Loucy (cell line): ENCODE measurements around the gene IP6K3.

Source experiments
- H2AFZ ChIP-seq: fragments of 200-600 bp; sonication (generic); 2 replicates; pipeline ENCODE4 v1.6.0; 2016; ENCODE audit warnings: antibody characterized with exemption, mild to moderate bottlenecking, low read length, moderate library complexity
- H3F3A ChIP-seq: fragments of 200-600 bp; 2 replicates; pipeline ENCODE4 v1.6.0; 2016; ENCODE audit warnings: antibody characterized with exemption, low read depth, mild to moderate bottlenecking
- H3K27me3 ChIP-seq: fragments of 200-600 bp; sonication (generic); 2 replicates; pipeline ENCODE4 v1.6.1; 2014; ENCODE audit warnings: low read length, mild to moderate bottlenecking; ENCODE audit not compliant: insufficient read depth, poor library complexity, severe bottlenecking
- H3K36me3 ChIP-seq: fragments of 200-600 bp; sonication (generic); 2 replicates; pipeline ENCODE4 v1.6.1; 2016; ENCODE audit warnings: low read length; ENCODE audit not compliant: insufficient read depth
- H3K4me1 ChIP-seq: fragments of 200-600 bp; sonication (generic); 2 replicates; pipeline ENCODE4 v1.5.1; 2014; ENCODE audit warnings: low read length, mild to moderate bottlenecking; ENCODE audit not compliant: insufficient read depth, poor library complexity, severe bottlenecking
- H3K4me2 ChIP-seq: fragments of 200-600 bp; sonication (generic); 2 replicates; pipeline ENCODE4 v1.6.0; 2014; ENCODE audit warnings: antibody characterized with exemption, low read length, low read depth, mild to moderate bottlenecking; ENCODE audit not compliant: poor library complexity, severe bottlenecking
- H3K4me3 ChIP-seq: fragments of 200-600 bp; sonication (generic); 2 replicates; pipeline ENCODE4 v1.5.1; 2014; ENCODE audit warnings: low read length, mild to moderate bottlenecking, mixed read lengths; ENCODE audit not compliant: poor library complexity, severe bottlenecking
- H3K79me2 ChIP-seq: fragments of 200-600 bp; sonication (generic); 2 replicates; pipeline ENCODE4 v1.6.1; 2014; ENCODE audit warnings: low read length; ENCODE audit not compliant: insufficient read depth
- H3K9ac ChIP-seq: fragments of 200-600 bp; sonication (generic); 2 replicates; pipeline ENCODE4 v1.6.0; 2014; ENCODE audit warnings: mild to moderate bottlenecking, low read depth, low read length, moderate library complexity; ENCODE audit not compliant: poor library complexity, severe bottlenecking
- H3K9me2 ChIP-seq: fragments of 200-600 bp; sonication (generic); replicated peaks from 2 replicates; pipeline ENCODE4 v1.6.1; 2016; ENCODE audit warnings: low read depth, low read length, mixed read lengths
- H3K9me3 ChIP-seq: fragments of 200-600 bp; sonication (generic); 2 replicates; pipeline ENCODE4 v1.6.1; 2014; ENCODE audit warnings: mild to moderate bottlenecking, antibody characterized with exemption, low read length, low read depth; ENCODE audit not compliant: insufficient read depth
- H4K20me1 ChIP-seq: fragments of 200-600 bp; sonication (generic); 2 replicates; pipeline ENCODE4 v1.6.0; 2014; ENCODE audit warnings: antibody characterized with exemption, low read length, mild to moderate bottlenecking; ENCODE audit not compliant: insufficient read depth, poor library complexity, severe bottlenecking
- CTCF ChIP-seq: fragments of 200-600 bp; sonication (generic); conservative IDR thresholded peaks from 2 replicates; pipeline ENCODE4 v1.5.1; 2014; ENCODE audit warnings: mild to moderate bottlenecking, antibody characterized with exemption, low read length
- EZH2phosphoT487 ChIP-seq: fragments of 200-600 bp; IDR thresholded peaks from 2 replicates; pipeline ENCODE4 v1.6.1; 2018; ENCODE audit warnings: antibody characterized with exemption, mild to moderate bottlenecking, moderate library complexity, borderline replicate concordance

Gene IP6K3

GRCh38 chr6:33690766-33691165 is 55.9 kb downstream of the IP6K3 start:
- Histone ChIP-seq H3K27me3 (no peaks in the 10 kb centered on the region), H3K9ac (no peak overlapping the region), H3K4me3 (no peak overlapping the region), H3K9me3 (no peaks in the 10 kb centered on the region), H3K36me3 (peaks cover 83% of the 10 kb centered on the region; the same call in 1 of the 2 replicates), H3K79me2 (no peaks in the 10 kb centered on the region), H3K4me2 (no peak overlapping the region), H4K20me1 (no peaks in the 10 kb centered on the region), H3K4me1 (no peaks in the 10 kb centered on the region), H2AFZ (no peak overlapping the region), H3F3A (no peaks in the 10 kb centered on the region), H3K9me2 (no peaks in the 10 kb centered on the region)
- TF ChIP-seq CTCF (no peak), EZH2phosphoT487 (no peak)

GRCh38 chr6:33689879-33690278 is 56.8 kb downstream of the IP6K3 start:
- Histone ChIP-seq H3K4me3 (no peak overlapping the region), H3K4me2 (no peak overlapping the region), H3K27me3 (no peaks in the 10 kb centered on the region), H3K4me1 (no peaks in the 10 kb centered on the region), H4K20me1 (no peaks in the 10 kb centered on the region), H3K36me3 (peaks cover 82% of the 10 kb centered on the region; the same call in 1 of the 2 replicates), H3K9ac (no peak overlapping the region), H3F3A (no peaks in the 10 kb centered on the region), H3K9me2 (no peaks in the 10 kb centered on the region), H3K79me2 (no peaks in the 10 kb centered on the region), H2AFZ (no peak overlapping the region), H3K9me3 (no peaks in the 10 kb centered on the region)
- TF ChIP-seq EZH2phosphoT487: no peak
- TF ChIP-seq CTCF: no peak

- H3F3A ChIP-seq: no peaks in the 10 kb centered on the region
- H3K9me2 ChIP-seq: no peaks in the 10 kb centered on the region
- H3K4me1 ChIP-seq: no peaks in the 10 kb centered on the region
- no peaks in the 10 kb centered on the region for H3K9me3 ChIP-seq
- H3K27me3 ChIP-seq: no peaks in the 10 kb centered on the region
- H3K36me3 ChIP-seq: peaks cover 84% of the 10 kb centered on the region; the same call in 1 of the 2 replicates
- H2AFZ ChIP-seq: no peak overlapping the region
- no peak overlapping the region for H3K9ac ChIP-seq
- TF ChIP-seq CTCF (no peak), EZH2phosphoT487 (no peak)
- H4K20me1 ChIP-seq: no peaks in the 10 kb centered on the region
- no peak overlapping the region for H3K4me3 ChIP-seq
- H3K79me2 ChIP-seq: no peaks in the 10 kb centered on the region
- H3K4me2 ChIP-seq: no peak overlapping the region
Observed at GRCh38 chr6:33689148-33689494, 57.6 kb downstream of the IP6K3 start.
